H1 (cell line): Measurements from ENCODE around the gene CCDC197. TPM values are rescaled to one million over a fixed set of nuclear protein-coding genes. Genes with fewer than 3 reads are reported as not detected.

Source experiments
- CTCF ChIA-PET: fragments of 300-600 bp; sonication (Branson Sonifier 250); formaldehyde crosslinking; loops from one replicate; lab custom pipeline; 2021; ENCODE audit not compliant: partially characterized antibody; lab: Charles Lee
- POLR2A ChIA-PET: fragments of 300-600 bp; sonication (Branson Sonifier 250); formaldehyde crosslinking; loops from one replicate; lab custom pipeline; 2021; ENCODE audit warnings: inconsistent platforms; ENCODE audit not compliant: partially characterized antibody; lab: Charles Lee
- DNase-seq, 2 experiments: peaks; one replicate each; pipeline versions ENCODE4 v3.0.0 to v3.0.0-alpha.2; 2010 to 2022; ENCODE audit warnings: low spot score in 2 of 2, low read depth in 1 of 2, mixed read lengths in 1 of 2
- FAIRE-seq: peaks from 2 replicates; lab custom pipeline; 2011; peaks lifted over from hg19 to GRCh38; lab: Jason Lieb, UNC
- H2AFZ ChIP-seq: 2 replicates; pipeline ENCODE4 v1.8.1; 2012; ENCODE audit warnings: low read length, inconsistent platforms
- H2AK5ac ChIP-seq: 2 replicates; pipeline ENCODE4 v1.6.1; 2013; ENCODE audit warnings: low read depth, low read length
- H2BK120ac ChIP-seq: replicated peaks from 2 replicates; pipeline ENCODE3; 2013; ENCODE audit warnings: low read depth, low read length, inconsistent platforms
- H2BK12ac ChIP-seq: 2 replicates; pipeline ENCODE4 v1.6.1; 2013; ENCODE audit warnings: low read depth, low read length
- H2BK15ac ChIP-seq: 2 replicates; pipeline ENCODE4 v1.6.1; 2013; ENCODE audit warnings: low read length
- H2BK20ac ChIP-seq: 2 replicates; pipeline ENCODE4 v1.6.1; 2013; ENCODE audit warnings: low read length
- H2BK5ac ChIP-seq: 2 replicates; pipeline ENCODE4 v1.6.1; 2013; ENCODE audit warnings: low read depth, low read length
- H3K14ac ChIP-seq: 2 replicates; pipeline ENCODE4 v1.6.1; 2013; ENCODE audit warnings: inconsistent platforms; ENCODE audit not compliant: insufficient read length
- H3K18ac ChIP-seq: 2 replicates; pipeline ENCODE4 v1.6.1; 2013; ENCODE audit warnings: low read length; ENCODE audit errors: extremely low read depth
- H3K23ac ChIP-seq: 2 replicates; pipeline ENCODE4 v1.6.1; 2013; ENCODE audit warnings: inconsistent platforms; ENCODE audit not compliant: insufficient read length
- H3K23me2 ChIP-seq: 2 replicates; pipeline ENCODE4 v1.6.1; 2013; ENCODE audit warnings: low read depth, low read length
- H3K27ac ChIP-seq: 2 replicates; pipeline ENCODE4 v1.6.1; 2011; ENCODE audit warnings: low read depth, low read length, inconsistent platforms
- H3K27me3 ChIP-seq, 4 experiments: replicated peaks in 1 of 4; 1 replicate in 1 of 4; 2 replicates in 3 of 4; pipeline versions ENCODE4 v1.6.1 to v1.8.1; 2011 to 2013; ENCODE audit warnings: low read length in 3 of 4, mild to moderate bottlenecking in 3 of 4, inconsistent platforms in 2 of 4, mixed read lengths in 2 of 4, moderate library complexity in 1 of 4; ENCODE audit not compliant: control insufficient read depth in 3 of 4, insufficient read depth in 3 of 4; ENCODE audit errors: extremely low read depth in 1 of 4
- H3K36me3 ChIP-seq, 4 experiments: 2 replicates each; pipeline versions ENCODE4 v1.6.1 to v1.8.1; 2011 to 2013; ENCODE audit warnings: mild to moderate bottlenecking in 4 of 4, low read length in 3 of 4, moderate library complexity in 2 of 4, control low read depth in 1 of 4, inconsistent platforms in 1 of 4; ENCODE audit not compliant: insufficient read depth in 4 of 4, control insufficient read depth in 2 of 4
- H3K4ac ChIP-seq: replicated peaks from 2 replicates; pipeline ENCODE3; 2013; ENCODE audit warnings: low read length, low read depth, mixed read lengths, inconsistent platforms; ENCODE audit not compliant: insufficient read length
- H3K4me1 ChIP-seq, 4 experiments: replicated peaks in 1 of 4; 1 replicate in 1 of 4; 2 replicates in 3 of 4; pipeline versions ENCODE4 v1.6.1 to v1.8.1; 2011 to 2013; ENCODE audit warnings: low read length in 3 of 4, inconsistent platforms in 2 of 4, mixed read lengths in 1 of 4; ENCODE audit not compliant: insufficient read depth in 4 of 4, control insufficient read depth in 3 of 4
- H3K4me2 ChIP-seq, 2 experiments: 2 replicates each; pipeline versions ENCODE4 v1.6.1 to v1.8.1; 2011 to 2013; ENCODE audit warnings: low read depth in 2 of 2, low read length in 2 of 2, control low read depth in 1 of 2, inconsistent platforms in 1 of 2, mild to moderate bottlenecking in 1 of 2; ENCODE audit not compliant: insufficient read depth in 1 of 2
- H3K4me3 ChIP-seq, 4 experiments: fragments of 200-600, 300-600 bp in 1 of 4; sonication (generic), shearing (Covaris generic), sonication (Bioruptor Twin) in 1 of 4; 2 replicates each; pipeline versions ENCODE4 v1.5.1 to v1.8.1; 2011 to 2016; ENCODE audit warnings: low read length in 4 of 4, low read depth in 3 of 4, control low read depth in 2 of 4, inconsistent platforms in 2 of 4, mild to moderate bottlenecking in 2 of 4, mixed read lengths in 1 of 4, moderate library complexity in 1 of 4; ENCODE audit not compliant: insufficient read depth in 2 of 4; ENCODE audit errors: extremely low read depth in 1 of 4
- H3K56ac ChIP-seq: replicated peaks from 2 replicates; pipeline ENCODE3; 2013; ENCODE audit warnings: low read depth, mild to moderate bottlenecking, mixed read lengths, low read length, inconsistent platforms; ENCODE audit not compliant: insufficient read length
- H3K79me1 ChIP-seq: 2 replicates; pipeline ENCODE4 v1.6.1; 2013; ENCODE audit warnings: low read depth, low read length, control low read depth
- H3K79me2 ChIP-seq, 2 experiments: 2 replicates each; pipeline versions ENCODE4 v1.6.1 to v1.8.1; 2012 to 2013; ENCODE audit warnings: low read length in 2 of 2, mild to moderate bottlenecking in 2 of 2, inconsistent platforms in 1 of 2; ENCODE audit not compliant: insufficient read depth in 2 of 2, control insufficient read depth in 1 of 2
- H3K9ac ChIP-seq, 4 experiments: replicated peaks in 1 of 4; 1 replicate in 1 of 4; 2 replicates in 3 of 4; pipeline versions ENCODE4 v1.6.1 to v1.8.1; 2011 to 2013; ENCODE audit warnings: low read depth in 3 of 4, low read length in 3 of 4, control low read depth in 2 of 4, mild to moderate bottlenecking in 2 of 4, moderate library complexity in 2 of 4, inconsistent platforms in 1 of 4; ENCODE audit errors: extremely low read depth in 1 of 4
- H3K9me3 ChIP-seq, 2 experiments: 2 replicates each; pipeline versions ENCODE4 v1.6.1 to v1.8.1; 2012 to 2013; ENCODE audit warnings: mild to moderate bottlenecking in 2 of 2, moderate library complexity in 2 of 2, control low read depth in 1 of 2, inconsistent platforms in 1 of 2, low read depth in 1 of 2, low read length in 1 of 2, mixed read lengths in 1 of 2; ENCODE audit not compliant: insufficient read depth in 2 of 2
- H4K20me1 ChIP-seq, 2 experiments: replicated peaks in 1 of 2; 2 replicates each; pipeline versions ENCODE3 to v1.8.1; 2011 to 2013; ENCODE audit warnings: inconsistent platforms in 2 of 2, low read length in 2 of 2, mild to moderate bottlenecking in 1 of 2; ENCODE audit not compliant: insufficient read depth in 2 of 2, control insufficient read depth in 1 of 2
- H4K5ac ChIP-seq: 2 replicates; pipeline ENCODE4 v1.6.1; 2013; ENCODE audit warnings: low read length, low read depth, mixed read lengths, inconsistent platforms; ENCODE audit not compliant: insufficient read length
- H4K8ac ChIP-seq: 2 replicates; pipeline ENCODE4 v1.8.0; 2013; ENCODE audit warnings: mild to moderate bottlenecking, moderate library complexity, low read length, inconsistent platforms; ENCODE audit not compliant: insufficient read depth; ENCODE audit errors: extremely low read depth
- H4K91ac ChIP-seq: replicated peaks from 2 replicates; pipeline ENCODE3; 2013; ENCODE audit warnings: low read length, mixed read lengths, inconsistent platforms; ENCODE audit not compliant: insufficient read length
- CHD2 ChIP-seq: IDR thresholded peaks from 2 replicates; pipeline ENCODE4 v1.6.1; 2012; ENCODE audit warnings: low read length, improper control_type of control experiment
- CREB1 ChIP-seq: IDR thresholded peaks from 2 replicates; pipeline ENCODE4 v1.6.1; 2012; ENCODE audit warnings: inconsistent platforms
- KDM5A ChIP-seq: fragments of 200-600 bp; IDR thresholded peaks from 2 replicates; pipeline ENCODE4 v1.7.1; 2012; ENCODE audit warnings: mild to moderate bottlenecking, low read length, inconsistent platforms, mixed read lengths
- SAP30 ChIP-seq: fragments of 300-600 bp; sonication (generic); IDR thresholded peaks from 2 replicates; pipeline ENCODE4 v1.7.1; 2012; ENCODE audit warnings: low read length, moderate library complexity, mild to moderate bottlenecking, inconsistent platforms; ENCODE audit not compliant: insufficient read depth, insufficient replicate concordance
- SIN3A ChIP-seq, 2 experiments: IDR thresholded peaks in 1 of 2; conservative IDR thresholded peaks in 1 of 2; 2 replicates each; pipeline ENCODE4 v1.6.1; 2011 to 2012; ENCODE audit warnings: low read length in 2 of 2, improper control_type of control experiment in 1 of 2, low read depth in 1 of 2, mild to moderate bottlenecking in 1 of 2
- WGBS, 2 experiments: shearing (Covaris generic) in 1 of 2; methylation state at CpG; one replicate each; pipeline versions ENCODE4 v1.1.6 to v1.1.7; 2013 to 2015; ENCODE audit warnings: low lambda C conversion rate in 2 of 2, mixed read lengths in 2 of 2, inconsistent platforms in 1 of 2, low coverage in 1 of 2, missing lambda C conversion rate in 1 of 2; ENCODE audit not compliant: insufficient replicate concordance in 2 of 2, insufficient coverage in 1 of 2, insufficient read length in 1 of 2; ENCODE audit errors: extremely low coverage in 1 of 2, missing lambda C conversion rate in 1 of 2; 5-methylcytosine and 5-hydroxymethylcytosine counted together
- polyA plus RNA-seq, 7 experiments: library from polyadenylated mRNA; depleted of rRNA in 3 of 7; stranded (reverse) in 5 of 7; unstranded in 2 of 7; fragments of >200 nt in 5 of 7; fragments of 200-250 nt in 2 of 7; gene quantifications; 1 replicate in 5 of 7; 2 replicates in 1 of 7; 4 replicates in 1 of 7; pipeline versions ENCODE4 v1.2.1 to v1.2.3, GENCODE V29; 2011 to 2013; ENCODE audit warnings: missing spikeins in 2 of 7, mixed read lengths in 2 of 7
- total RNA-seq: library from RNA; stranded (reverse); fragmentation: NEBNext Ultra II Directional; extraction: Animal tissue kit (Norgen Biotek cat#: 25700); gene quantifications from 2 replicates; pipeline ENCODE4 v1.2.1, GENCODE V29; 2021

The CCDC197 gene
- total and polyA plus RNA-seq, 2 of the 8 experiments (the other 6 are each of a cell fraction or from before 2014, with no cell fraction given), result not detected

- H2AK5ac ChIP-seq, result no peak overlapping the region
- H3K79me1 ChIP-seq, result no peaks in the 10 kb centered on the region; the same call in 1 of the 2 replicates
- no peak overlapping the region for H3K4ac ChIP-seq
- no peak overlapping the region for H3K18ac ChIP-seq
- no peak overlapping the region for H2BK120ac ChIP-seq
- H3K27ac ChIP-seq, result no peak overlapping the region
- H3K9ac ChIP-seq, result no peak overlapping the region
- ChIA-PET POLR2A (interaction anchor here (1.3 to 1.5 kb wide), 3 partner anchors 9 to 16 kb away, joined by 3 to 6 read pairs (median 5); no protein-coding TSS in a partner anchor), CTCF (interaction anchor here (0.7 to 17.4 kb wide), 20 partner anchors 9 to 255 kb away, joined by 3 to 148 read pairs (median 6); partner anchors contain the start of genes DDX24, IFI27L1 and IFI27L2)
- no peak overlapping the region for H2AFZ ChIP-seq
- no peak overlapping the region for H2BK20ac ChIP-seq
- H3K9me3 ChIP-seq, result no peaks in the 10 kb centered on the region
- no peak overlapping the region for H3K4me2 ChIP-seq
- peaks cover 2 to 7% of the 10 kb centered on the region in 2 experiments for H4K20me1 ChIP-seq
- H3K79me2 ChIP-seq, result no peaks in the 10 kb centered on the region
- no peak overlapping the region for H4K8ac ChIP-seq
- H3K23ac ChIP-seq, result no peak overlapping the region
- H2BK15ac ChIP-seq, result no peak overlapping the region
- no peak overlapping the region for H2BK12ac ChIP-seq
- H3K4me3 ChIP-seq, result no peak overlapping the region
- DNase-seq, result peak in 1 of 2 experiments; percentile 37
- 86% methylated on average over 3 of the region's 3 CpGs; no CpG with 5 or more reads in 1 of the 2 experiments for WGBS, 2 experiments
- H3K4me1 ChIP-seq, result no peaks in the 10 kb centered on the region; a peak in 1 of 7 replicates
- H4K5ac ChIP-seq, result no peak overlapping the region
- no peak for FAIRE-seq
- no peak overlapping the region for H3K56ac ChIP-seq
- H3K27me3 ChIP-seq, result no peaks in the 10 kb centered on the region
- no peak overlapping the region for H3K14ac ChIP-seq
- H3K23me2 ChIP-seq, result no peaks in the 10 kb centered on the region
- no peak overlapping the region for H2BK5ac ChIP-seq
- no peak overlapping the region for H4K91ac ChIP-seq
- peaks cover 31 to 78% (median 54%) of the 10 kb centered on the region in 4 experiments for H3K36me3 ChIP-seq
- TF ChIP-seq SIN3A (conservative IDR thresholded peaks at IDR 0.05 in 1 of 2, IDR thresholded peaks at IDR 0.05 in 1 of 2; ENCODE audit: low read depth in 1 of 2, low read length in 2 of 2) (no peak), CHD2 (no peak), SAP30 (no peak), CREB1 (no peak), KDM5A (no peak)
Observed at GRCh38 chr14:94051779-94052178, 54.7 kb downstream of the CCDC197 start.
